ENCODE results near the gene ACVR1.
"Not testable (repeated sequence)": the region's sequence is repeated elsewhere in the genome, so short reads cannot be mapped to it uniquely, and the experiment has no call there.

ACVR1 gene

GRCh38 chr2:157900684-157901083, 24.6 kb upstream of the ACVR1 start:
- Mint-ChIP-seq H3K9me3 (peaks cover 4% of the 10 kb centered on the region), H3K27ac (peak overlapping the region; percentile 100), H3K4me1 (ENCODE audit: low read depth) (peaks cover 73% of the 10 kb centered on the region), H3K27me3 (no peaks in the 10 kb centered on the region), H3K4me3 (no peak overlapping the region), H3K36me3 (ENCODE audit: low read depth) (peaks cover 3% of the 10 kb centered on the region)
- DNase-seq = no peak

- DNase-seq = no peak
- peak overlapping the region; percentile 82 for H3K4me3 Mint-ChIP-seq
- peaks cover 78% of the 10 kb centered on the region for H3K4me1 Mint-ChIP-seq (ENCODE audit: low read depth)
- peaks cover 3% of the 10 kb centered on the region for H3K36me3 Mint-ChIP-seq (ENCODE audit: low read depth)
- no peaks in the 10 kb centered on the region for H3K27me3 Mint-ChIP-seq
- peak overlapping the region; percentile 100 for H3K27ac Mint-ChIP-seq
- peaks cover 4% of the 10 kb centered on the region for H3K9me3 Mint-ChIP-seq
These were observed 24.1 kb upstream of the ACVR1 start for GRCh38 chr2:157900203-157900602.

- Mint-ChIP-seq H3K4me1 (ENCODE audit: low read depth) (peaks cover 85% of the 10 kb centered on the region), H3K4me3 (peak overlapping the region; percentile 82), H3K27me3 (no peaks in the 10 kb centered on the region), H3K36me3 (ENCODE audit: low read depth) (peaks cover 3% of the 10 kb centered on the region), H3K27ac (peak overlapping the region; percentile 100), H3K9me3 (peaks cover 4% of the 10 kb centered on the region)
- peak; percentile 48 for DNase-seq
These were observed 23.2 kb upstream of the ACVR1 start for GRCh38 chr2:157899125-157899839.

GRCh38 chr2:157898591-157898996, 22.5 kb upstream of the ACVR1 start:
- H3K27me3 Mint-ChIP-seq = no peaks in the 10 kb centered on the region
- H3K27ac Mint-ChIP-seq = peak overlapping the region; percentile 100
- H3K36me3 Mint-ChIP-seq (ENCODE audit: low read depth) = peaks cover 3% of the 10 kb centered on the region
- peak; percentile 63 for DNase-seq
- H3K4me3 Mint-ChIP-seq = peak overlapping the region; percentile 82
- H3K4me1 Mint-ChIP-seq (ENCODE audit: low read depth) = peaks cover 89% of the 10 kb centered on the region
- peaks cover 4% of the 10 kb centered on the region for H3K9me3 Mint-ChIP-seq

- peaks cover 3% of the 10 kb centered on the region for H3K36me3 Mint-ChIP-seq (ENCODE audit: low read depth)
- peaks cover 88% of the 10 kb centered on the region for H3K4me1 Mint-ChIP-seq (ENCODE audit: low read depth)
- peak; percentile 72 for DNase-seq
- H3K9me3 Mint-ChIP-seq = peaks cover 4% of the 10 kb centered on the region
- peak overlapping the region; percentile 82 for H3K4me3 Mint-ChIP-seq
- no peaks in the 10 kb centered on the region for H3K27me3 Mint-ChIP-seq
- peak overlapping the region; percentile 100 for H3K27ac Mint-ChIP-seq
These were observed 21.2 kb upstream of the ACVR1 start for GRCh38 chr2:157897106-157897971.

GRCh38 chr2:157895531-157895930, 19.4 kb upstream of the ACVR1 start:
- peak overlapping the region; percentile 91 for H3K27ac Mint-ChIP-seq
- peaks cover 93% of the 10 kb centered on the region for H3K4me1 Mint-ChIP-seq (ENCODE audit: low read depth)

GRCh38 chr2:157894694-157895435, 18.7 kb upstream of the ACVR1 start:
- H3K36me3 Mint-ChIP-seq (ENCODE audit: low read depth) = peaks cover 3% of the 10 kb centered on the region
- H3K9me3 Mint-ChIP-seq = peaks cover 4% of the 10 kb centered on the region
- DNase-seq = no peak
- peaks cover 92% of the 10 kb centered on the region for H3K4me1 Mint-ChIP-seq (ENCODE audit: low read depth)
- peak overlapping the region; percentile 91 for H3K27ac Mint-ChIP-seq
- H3K27me3 Mint-ChIP-seq = no peaks in the 10 kb centered on the region
- H3K4me3 Mint-ChIP-seq = no peak overlapping the region

More at GRCh38 chr2:157895531-157895930, 19.4 kb upstream of the ACVR1 start:
- H3K4me3 Mint-ChIP-seq = peak overlapping the region; percentile 28
- H3K36me3 Mint-ChIP-seq (ENCODE audit: low read depth) = peaks cover 3% of the 10 kb centered on the region
- DNase-seq = no peak
- peaks cover 4% of the 10 kb centered on the region for H3K9me3 Mint-ChIP-seq
- H3K27me3 Mint-ChIP-seq = no peaks in the 10 kb centered on the region

- peaks cover 3% of the 10 kb centered on the region for H3K36me3 Mint-ChIP-seq (ENCODE audit: low read depth)
- no peak overlapping the region for H3K4me3 Mint-ChIP-seq
- H3K27ac Mint-ChIP-seq = peak overlapping the region; percentile 39
- H3K27me3 Mint-ChIP-seq = no peaks in the 10 kb centered on the region
- DNase-seq = no peak
- H3K9me3 Mint-ChIP-seq = peaks cover 8% of the 10 kb centered on the region
- H3K4me1 Mint-ChIP-seq (ENCODE audit: low read depth) = peaks cover 81% of the 10 kb centered on the region
These were observed 17.5 kb upstream of the ACVR1 start for GRCh38 chr2:157893611-157894010.

GRCh38 chr2:157891643-157892041, 15.5 kb upstream of the ACVR1 start:
- H3K9me3 Mint-ChIP-seq = peaks cover 3% of the 10 kb centered on the region
- H3K27ac Mint-ChIP-seq = peak overlapping the region; percentile 89
- peak overlapping the region; percentile 24 for H3K4me3 Mint-ChIP-seq
- peaks cover 69% of the 10 kb centered on the region for H3K4me1 Mint-ChIP-seq (ENCODE audit: low read depth)
- no peaks in the 10 kb centered on the region for H3K27me3 Mint-ChIP-seq
- H3K36me3 Mint-ChIP-seq (ENCODE audit: low read depth) = peaks cover 2% of the 10 kb centered on the region
- no peak for DNase-seq

GRCh38 chr2:157890969-157891642, 15.0 kb upstream of the ACVR1 start:
- Mint-ChIP-seq H3K9me3 (peaks cover 3% of the 10 kb centered on the region), H3K36me3 (ENCODE audit: low read depth) (peaks cover under 1% of the 10 kb centered on the region), H3K4me1 (ENCODE audit: low read depth) (peaks cover 63% of the 10 kb centered on the region), H3K4me3 (peak overlapping the region; percentile 24), H3K27ac (peak overlapping the region; percentile 89), H3K27me3 (no peaks in the 10 kb centered on the region)
- no peak for DNase-seq

- Mint-ChIP-seq H3K27ac (no peak overlapping the region), H3K27me3 (no peaks in the 10 kb centered on the region), H3K4me3 (no peak overlapping the region), H3K36me3 (ENCODE audit: low read depth) (no peaks in the 10 kb centered on the region), H3K4me1 (ENCODE audit: low read depth) (peaks cover 36% of the 10 kb centered on the region), H3K9me3 (peaks cover 3% of the 10 kb centered on the region)
- DNase-seq = no peak
These were observed 11.8 kb upstream of the ACVR1 start for GRCh38 chr2:157887946-157888345.

GRCh38 chr2:157884533-157884932, 8.4 kb upstream of the ACVR1 start:
- not testable (repeated sequence) for H3K4me3 Mint-ChIP-seq; DNase-seq; H3K36me3 Mint-ChIP-seq (ENCODE audit: low read depth); H3K27ac Mint-ChIP-seq; H3K9me3 Mint-ChIP-seq; H3K27me3 Mint-ChIP-seq; H3K4me1 Mint-ChIP-seq (ENCODE audit: low read depth)

- H3K4me1 Mint-ChIP-seq (ENCODE audit: low read depth) = peaks cover 21% of the 10 kb centered on the region
- H3K9me3 Mint-ChIP-seq = no peaks in the 10 kb centered on the region
- no peaks in the 10 kb centered on the region for H3K36me3 Mint-ChIP-seq (ENCODE audit: low read depth)
- H3K4me3 Mint-ChIP-seq = no peak overlapping the region
- H3K27ac Mint-ChIP-seq = no peak overlapping the region
- no peak for DNase-seq
- H3K27me3 Mint-ChIP-seq = no peaks in the 10 kb centered on the region
These were observed 4.8 kb upstream of the ACVR1 start for GRCh38 chr2:157880927-157881326.
